Activated naive CD4-positive, alpha-beta T cell treated with Interleukin-2 at 50 U/mL for 16 hours (primary cell): ENCODE measurements around the gene G6PC3.
"Not testable (repeated sequence)": the region's sequence is repeated elsewhere in the genome, so short reads cannot be mapped to it uniquely, and the experiment has no call there.

ENCODE experiments used
- DNase-seq: peaks from one replicate; pipeline ENCODE4 v3.0.0-alpha.2; 2020

The G6PC3 gene

GRCh38 chr17:44070455-44071197 is at the start of gene G6PC3:
Gene G6PC3 (plus strand): TSS chr17:44070735. CDS start chr17:44070966, 231 bp downstream.
- DNase-seq = peak; percentile 82

GRCh38 chr17:44021227-44021626 is 49.3 kb upstream of the G6PC3 start:
- not testable (repeated sequence) for DNase-seq

GRCh38 chr17:44022246-44022645 is 48.3 kb upstream of the G6PC3 start:
- DNase-seq = no peak

GRCh38 chr17:44023545-44024270 is 46.8 kb upstream of the G6PC3 start:
- no peak for DNase-seq

- DNase-seq = no peak
These were observed 46.3 kb upstream of the G6PC3 start for GRCh38 chr17:44024271-44024663.

GRCh38 chr17:44024853-44025252 is 45.7 kb upstream of the G6PC3 start:
- DNase-seq = no peak

GRCh38 chr17:44029736-44030135 is 40.8 kb upstream of the G6PC3 start:
- no peak for DNase-seq

GRCh38 chr17:44030482-44030881 is 40.1 kb upstream of the G6PC3 start:
- no peak for DNase-seq

GRCh38 chr17:44033861-44034408 is 36.6 kb upstream of the G6PC3 start:
- DNase-seq = no peak

- not testable (repeated sequence) for DNase-seq
These were observed 35.8 kb upstream of the G6PC3 start for GRCh38 chr17:44034688-44035087.

GRCh38 chr17:44037471-44037870 is 33.1 kb upstream of the G6PC3 start:
- no peak for DNase-seq

GRCh38 chr17:44038604-44039011 is 31.9 kb upstream of the G6PC3 start:
- DNase-seq = no peak

GRCh38 chr17:44039829-44040635 is 30.5 kb upstream of the G6PC3 start:
- DNase-seq = no peak

- DNase-seq = no peak
These were observed 27.3 kb upstream of the G6PC3 start for GRCh38 chr17:44043272-44043696.

GRCh38 chr17:44044071-44044470 is 26.5 kb upstream of the G6PC3 start:
- no peak for DNase-seq

GRCh38 chr17:44045486-44045885 is 25.0 kb upstream of the G6PC3 start:
- DNase-seq = no peak

GRCh38 chr17:44046893-44047292 is 23.6 kb upstream of the G6PC3 start:
- DNase-seq = not testable (repeated sequence)

GRCh38 chr17:44049294-44050060 is 21.1 kb upstream of the G6PC3 start:
- no peak for DNase-seq

- DNase-seq = no peak
These were observed 17.2 kb upstream of the G6PC3 start for GRCh38 chr17:44053125-44053872.

- DNase-seq = no peak
These were observed 11.2 kb upstream of the G6PC3 start for GRCh38 chr17:44059101-44059892.

- DNase-seq = no peak
These were observed 9.1 kb upstream of the G6PC3 start for GRCh38 chr17:44061446-44061845.
